Measurements from ENCODE around the gene CBX4.

Gene CBX4

DNA sequence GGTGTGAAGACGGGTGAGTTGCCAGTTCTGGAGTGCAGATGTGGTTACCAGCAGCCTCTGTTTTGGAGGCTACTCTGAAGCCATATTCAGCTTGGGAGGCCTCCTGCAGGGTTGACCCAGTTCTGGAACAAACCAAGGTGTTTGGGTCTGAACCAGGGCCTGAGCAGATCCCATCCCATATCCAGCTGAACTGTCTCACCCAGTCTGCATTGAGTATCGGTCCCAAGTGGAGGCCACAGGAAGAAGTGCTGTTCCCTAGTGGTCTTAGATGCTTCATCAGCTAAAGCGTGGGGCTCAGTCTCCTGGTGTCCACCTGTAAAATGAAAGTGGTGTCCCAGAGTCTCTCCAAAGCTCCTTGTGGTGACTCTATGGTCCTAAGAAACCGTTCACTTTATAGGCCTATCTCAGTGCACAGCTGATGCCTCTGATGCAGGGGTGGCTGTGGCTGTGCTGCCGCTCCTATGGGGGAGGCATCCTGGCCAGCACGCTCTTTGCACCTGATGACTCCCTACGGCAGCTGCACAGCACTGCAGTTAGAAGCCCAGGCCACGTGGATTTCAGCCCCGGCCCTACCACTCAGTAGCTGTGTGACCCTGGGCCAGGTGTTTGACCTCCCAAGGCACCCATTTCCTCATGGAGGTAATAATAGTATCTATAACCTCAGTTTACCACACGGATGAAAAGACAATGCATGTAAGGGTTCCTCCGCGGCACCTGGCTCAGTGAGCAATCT, 21.0 kb downstream of the CBX4 start:
- no peaks in the 10 kb centered on the region for H3K9me3 ChIP-seq (ENCODE audit: severe bottlenecking)
- H3K4me3 ChIP-seq (ENCODE audit: low read depth, low read length), result no peak overlapping the region
- TF ChIP-seq, protein P1, sequence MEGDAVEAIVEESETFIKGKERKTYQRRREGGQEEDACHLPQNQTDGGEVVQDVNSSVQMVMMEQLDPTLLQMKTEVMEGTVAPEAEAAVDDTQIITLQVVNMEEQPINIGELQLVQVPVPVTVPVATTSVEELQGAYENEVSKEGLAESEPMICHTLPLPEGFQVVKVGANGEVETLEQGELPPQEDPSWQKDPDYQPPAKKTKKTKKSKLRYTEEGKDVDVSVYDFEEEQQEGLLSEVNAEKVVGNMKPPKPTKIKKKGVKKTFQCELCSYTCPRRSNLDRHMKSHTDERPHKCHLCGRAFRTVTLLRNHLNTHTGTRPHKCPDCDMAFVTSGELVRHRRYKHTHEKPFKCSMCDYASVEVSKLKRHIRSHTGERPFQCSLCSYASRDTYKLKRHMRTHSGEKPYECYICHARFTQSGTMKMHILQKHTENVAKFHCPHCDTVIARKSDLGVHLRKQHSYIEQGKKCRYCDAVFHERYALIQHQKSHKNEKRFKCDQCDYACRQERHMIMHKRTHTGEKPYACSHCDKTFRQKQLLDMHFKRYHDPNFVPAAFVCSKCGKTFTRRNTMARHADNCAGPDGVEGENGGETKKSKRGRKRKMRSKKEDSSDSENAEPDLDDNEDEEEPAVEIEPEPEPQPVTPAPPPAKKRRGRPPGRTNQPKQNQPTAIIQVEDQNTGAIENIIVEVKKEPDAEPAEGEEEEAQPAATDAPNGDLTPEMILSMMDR (IDR thresholded peaks at IDR 0.05; ENCODE audit: low read depth, low read length), result no peak
- no peak overlapping the region for H3K27ac ChIP-seq
- DNase-seq, result no peak
- no peaks in the 10 kb centered on the region for H3K36me3 ChIP-seq
- H3K27me3 ChIP-seq (ENCODE audit: insufficient read depth, low read depth, severe bottlenecking), result no peaks in the 10 kb centered on the region

DNA sequence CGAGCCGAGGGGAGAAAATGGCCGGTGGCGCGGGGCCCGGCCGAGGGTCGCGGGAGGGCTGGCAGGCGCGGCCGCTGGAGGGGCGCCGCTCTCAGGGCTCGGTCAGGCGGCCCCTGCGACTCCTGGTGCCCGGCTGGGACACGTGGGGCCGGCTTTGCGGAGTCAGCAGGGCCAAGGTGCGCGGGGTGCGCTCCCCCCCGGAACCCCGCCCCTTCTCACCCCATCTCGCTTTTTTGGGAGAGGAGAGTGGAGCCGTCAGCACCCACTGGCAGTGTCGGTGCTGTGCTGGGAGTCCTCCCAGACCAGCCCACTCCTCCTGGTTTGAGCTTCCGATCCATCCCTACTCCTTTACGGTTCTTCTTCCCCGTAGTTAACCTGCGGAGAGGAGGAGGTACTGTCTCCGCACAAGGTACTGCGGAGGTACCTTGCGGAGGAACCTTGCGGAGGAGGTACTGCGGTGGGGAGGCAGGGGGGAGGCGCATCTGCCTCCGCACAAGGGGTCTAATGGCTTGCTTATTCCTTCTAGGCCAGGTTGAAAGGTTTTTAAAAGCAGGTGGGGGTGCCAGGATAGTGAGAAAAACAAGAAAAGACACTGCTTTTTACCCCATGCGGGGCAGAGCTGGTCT, 23.3 kb downstream of the CBX4 start:
- H3K27me3 ChIP-seq (ENCODE audit: insufficient read depth, low read depth, severe bottlenecking), result no peaks in the 10 kb centered on the region
- H3K9me3 ChIP-seq (ENCODE audit: severe bottlenecking), result peaks cover 9% of the 10 kb centered on the region
- no peak overlapping the region for H3K27ac ChIP-seq
- TF ChIP-seq, protein P1 (IDR thresholded peaks at IDR 0.05; ENCODE audit: low read depth, low read length), result no peak
- no peaks in the 10 kb centered on the region for H3K36me3 ChIP-seq
- no peak overlapping the region for H3K4me3 ChIP-seq (ENCODE audit: low read depth, low read length)
- DNase-seq, result no peak

DNA sequence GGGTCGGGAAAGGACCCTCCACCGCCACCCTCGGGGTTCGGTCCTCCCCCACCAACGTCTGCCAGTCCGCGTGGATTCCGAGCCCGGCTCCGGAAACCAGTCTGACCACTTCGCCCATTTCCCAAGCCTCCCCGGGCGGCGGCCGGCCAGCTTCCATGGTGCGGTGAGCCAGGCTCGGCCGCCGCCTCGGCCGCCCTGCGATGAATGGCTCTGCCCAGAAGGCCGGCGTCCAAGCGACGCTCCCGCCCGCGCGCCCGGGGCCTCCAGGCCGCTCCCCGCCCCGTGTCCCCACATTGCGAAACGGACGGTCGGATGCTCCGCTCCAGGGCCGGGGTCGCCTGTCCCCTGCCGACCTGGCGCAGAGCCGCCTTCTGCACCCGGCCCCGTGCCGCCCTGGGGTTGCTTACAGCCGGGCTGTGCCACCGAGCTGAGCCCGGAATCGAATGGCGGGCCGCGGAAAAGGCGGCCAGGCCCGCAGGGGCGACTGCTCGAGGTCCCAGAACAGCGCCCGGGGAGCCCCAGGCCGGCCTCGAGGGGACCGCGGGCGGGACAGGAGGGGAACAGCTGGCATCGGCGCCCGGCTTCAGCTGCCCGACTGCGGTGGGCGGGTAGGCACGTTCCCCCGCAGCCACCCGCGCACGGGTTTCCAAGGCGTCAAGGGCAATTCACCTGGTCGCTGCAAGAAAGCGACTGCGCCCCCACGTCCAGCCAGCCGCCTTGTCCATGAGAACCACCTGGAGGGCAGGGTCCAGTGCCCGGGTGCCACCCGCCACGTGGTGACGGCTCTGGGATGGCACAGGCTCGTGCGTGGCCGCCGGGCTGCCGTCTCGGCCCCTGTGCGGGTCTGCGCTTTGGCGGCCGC, 24.0 kb downstream of the CBX4 start:
- DNase-seq, result no peak
- TF ChIP-seq, protein P1 (IDR thresholded peaks at IDR 0.05; ENCODE audit: low read depth, low read length), result no peak
- H3K27me3 ChIP-seq (ENCODE audit: insufficient read depth, low read depth, severe bottlenecking), result no peaks in the 10 kb centered on the region
- no peak overlapping the region for H3K27ac ChIP-seq
- H3K4me3 ChIP-seq (ENCODE audit: low read depth, low read length), result no peak overlapping the region
- H3K9me3 ChIP-seq (ENCODE audit: severe bottlenecking), result peaks cover 9% of the 10 kb centered on the region
- H3K36me3 ChIP-seq, result no peaks in the 10 kb centered on the region

DNA sequence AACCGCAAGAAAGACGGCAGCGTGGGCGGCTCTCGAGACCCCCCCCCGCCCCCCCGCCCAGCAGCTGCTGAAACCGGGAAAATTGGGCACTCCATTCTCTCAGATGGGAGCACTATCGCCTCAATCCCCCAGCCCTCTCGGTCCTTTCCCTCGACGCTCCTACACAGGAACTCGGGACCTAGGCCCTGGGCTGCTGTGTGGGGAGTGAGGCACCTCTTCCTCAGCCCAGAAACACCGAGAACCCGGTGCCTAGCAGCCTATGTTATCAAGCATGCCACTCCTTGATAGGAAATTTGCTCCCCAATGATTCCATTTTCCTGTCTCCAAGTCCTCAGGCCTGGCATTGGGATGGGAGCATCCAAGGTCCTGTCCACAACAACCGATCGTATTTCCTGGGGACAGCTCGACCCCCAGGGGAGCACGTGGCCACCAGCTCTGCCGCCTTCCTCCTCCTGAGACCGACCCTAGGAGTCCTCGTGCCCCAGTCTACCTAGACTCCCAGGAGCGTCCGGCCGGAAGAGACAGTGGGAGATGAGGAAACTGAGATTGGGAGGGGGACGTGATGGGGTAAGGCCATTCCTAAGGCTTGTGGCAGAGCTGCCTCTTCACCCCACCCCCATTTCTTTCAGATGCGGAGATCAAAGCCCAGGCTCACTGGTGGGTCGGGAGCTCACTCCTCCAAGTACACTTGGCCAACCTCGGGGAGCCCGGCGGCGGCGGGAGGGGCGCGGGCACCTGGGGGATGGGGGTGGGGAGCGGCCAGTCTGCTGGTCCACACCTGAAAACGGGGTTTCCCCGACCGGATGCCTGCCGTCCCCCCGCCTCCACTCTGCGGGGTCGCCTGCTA, 24.9 kb downstream of the CBX4 start:
- Histone ChIP-seq H3K36me3 (no peaks in the 10 kb centered on the region), H3K4me3 (ENCODE audit: low read depth, low read length) (no peak overlapping the region), H3K9me3 (ENCODE audit: severe bottlenecking) (peaks cover 9% of the 10 kb centered on the region), H3K27me3 (ENCODE audit: insufficient read depth, low read depth, severe bottlenecking) (no peaks in the 10 kb centered on the region), H3K27ac (peak overlapping the region; percentile 71; the same call in 1 of the 2 replicates)
- DNase-seq, result no peak
- TF ChIP-seq, protein P1 (IDR thresholded peaks at IDR 0.05; ENCODE audit: low read depth, low read length), result no peak

DNA sequence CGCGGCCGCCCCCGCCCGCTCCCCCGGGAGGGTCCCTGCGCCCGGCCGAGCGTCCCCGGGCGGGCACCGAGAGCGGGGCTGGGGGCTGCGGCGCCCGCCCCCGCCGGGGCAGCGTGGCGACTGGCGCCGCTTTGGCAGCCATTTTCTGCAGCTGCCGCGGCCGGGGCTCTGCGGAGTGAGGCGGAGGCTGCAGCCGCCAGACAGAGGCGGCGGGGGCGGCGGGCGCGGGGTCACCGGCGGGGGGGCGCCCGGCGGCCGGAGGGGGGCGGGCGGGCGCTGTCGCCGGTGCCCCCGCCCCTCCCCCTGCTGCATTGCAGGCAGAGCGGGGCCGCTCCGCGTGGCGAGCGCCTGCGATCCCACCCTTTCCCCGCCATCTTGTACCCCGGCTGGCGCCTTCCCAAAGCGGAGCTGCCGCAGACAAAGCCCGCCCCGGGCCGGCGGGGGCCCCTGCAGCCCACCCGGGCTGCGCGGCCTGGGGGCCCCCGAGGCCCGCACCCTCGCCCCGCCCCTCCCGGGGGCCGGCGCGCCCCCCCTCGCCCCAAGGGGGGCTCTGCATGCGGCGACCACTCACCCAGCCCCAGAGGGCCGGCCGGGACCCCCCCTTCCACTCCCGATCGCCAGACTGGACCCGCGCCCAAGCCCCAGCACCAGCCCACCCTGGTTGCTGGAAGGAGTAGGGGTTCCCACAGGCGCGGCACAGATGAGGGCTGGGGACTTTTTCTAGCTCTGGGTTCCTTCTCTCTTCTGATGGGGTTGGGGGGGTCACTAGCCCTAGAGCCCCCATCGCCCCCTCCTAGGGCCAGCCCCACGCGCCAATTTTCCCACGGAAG, 25.7 kb downstream of the CBX4 start:
- Histone ChIP-seq H3K27me3 (ENCODE audit: insufficient read depth, low read depth, severe bottlenecking) (no peaks in the 10 kb centered on the region), H3K4me3 (ENCODE audit: low read depth, low read length) (no peak overlapping the region), H3K36me3 (no peaks in the 10 kb centered on the region), H3K9me3 (ENCODE audit: severe bottlenecking) (peaks cover 9% of the 10 kb centered on the region), H3K27ac (peak overlapping the region; percentile 71)
- TF ChIP-seq, protein P1 (IDR thresholded peaks at IDR 0.05; ENCODE audit: low read depth, low read length), result no peak
- DNase-seq, result no peak

Data from WERI-Rb-1 (cell line).